Lung microvascular endothelial cell (primary cell): ENCODE measurements around the gene HOXC13. TPM values are rescaled to one million over a fixed set of nuclear protein-coding genes. Genes with fewer than 3 reads are reported as not detected.

ENCODE experiments used
- DNase-seq, 2 donors: peaks; one replicate each; pipeline versions ENCODE4 v3.0.0 to v3.0.0-alpha.2; 2010; ENCODE audit warnings: low read depth in 2 of 2
- total RNA-seq: library from RNA; depleted of rRNA; stranded (reverse); fragments of >200 nt; gene quantifications from 2 replicates; pipeline ENCODE4 v1.2.1, GENCODE V29; 2014

Gene HOXC13
- total RNA-seq, result not detected in 2 replicates

GRCh38 chr12:53938326-53939140 lies at the start of gene HOXC13:
HOXC13 (plus strand) TSS chr12:53938831; CDS start chr12:53938907, 76 bp downstream.
- DNase-seq, result no peak

GRCh38 chr12:53890081-53890480 lies 48.5 kb upstream of the HOXC13 start:
- no peak for DNase-seq

- no peak for DNase-seq
Measured at GRCh38 chr12:53892762-53893395, 45.8 kb upstream of the HOXC13 start.

GRCh38 chr12:53899230-53899629 lies 39.4 kb upstream of the HOXC13 start:
- DNase-seq, result no peak

GRCh38 chr12:53907103-53907502 lies 31.5 kb upstream of the HOXC13 start:
- no peak for DNase-seq

GRCh38 chr12:53916788-53917655 lies 21.6 kb upstream of the HOXC13 start:
- DNase-seq, result no peak

GRCh38 chr12:53924521-53925405 lies 13.9 kb upstream of the HOXC13 start:
- no peak for DNase-seq

- no peak for DNase-seq
Measured at GRCh38 chr12:53927220-53928029, 11.2 kb upstream of the HOXC13 start.

- DNase-seq, result no peak
Measured at GRCh38 chr12:53928054-53928835, 10.4 kb upstream of the HOXC13 start.

GRCh38 chr12:53929527-53929926 lies 9.1 kb upstream of the HOXC13 start:
- DNase-seq, result no peak

- no peak for DNase-seq
Measured at GRCh38 chr12:53930591-53931255, 7.9 kb upstream of the HOXC13 start.

GRCh38 chr12:53931844-53932581 lies 6.6 kb upstream of the HOXC13 start:
- no peak for DNase-seq

- no peak for DNase-seq
Measured at GRCh38 chr12:53932915-53933314, 5.7 kb upstream of the HOXC13 start.

GRCh38 chr12:53935383-53936341 lies 3.0 kb upstream of the HOXC13 start:
- DNase-seq, result no peak

GRCh38 chr12:53937099-53937498 lies 1.5 kb upstream of the HOXC13 start:
- DNase-seq, result no peak

GRCh38 chr12:53937596-53938325 lies 870 bp upstream of the HOXC13 start:
- no peak for DNase-seq
